HG02852 (cell line): Measurements from ENCODE around the gene MTFR1L.

Experiments used
- ATAC-seq: cut with Tn5 transposase; IDR thresholded peaks from one replicate; pipeline ENCODE4 v1.9.1; 2021; ENCODE audit warnings: mild to moderate bottlenecking, moderate library complexity; ENCODE audit not compliant: unreplicated experiment

The MTFR1L gene

DNA sequence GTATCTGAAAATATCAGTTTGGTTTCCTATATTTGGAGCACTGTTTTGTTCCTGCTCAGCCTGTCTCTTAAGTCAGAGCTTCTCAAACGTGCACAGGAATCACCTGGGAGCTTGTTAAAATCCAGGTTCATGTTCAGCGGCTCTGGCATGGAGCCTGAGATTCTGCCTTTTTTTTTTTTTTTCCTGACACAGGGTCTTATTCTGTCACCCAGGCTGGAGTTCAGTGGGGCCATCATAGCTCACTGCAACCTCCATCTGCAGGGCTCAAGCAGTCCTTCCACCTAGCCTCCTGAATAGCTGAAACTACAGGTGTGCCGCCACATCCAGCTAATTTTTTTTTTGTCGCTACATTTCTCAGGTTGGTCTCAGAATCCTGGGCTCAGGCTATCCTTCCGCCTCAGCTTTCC lies 32.0 kb upstream of the MTFR1L start:
- ATAC-seq = no peak

GRCh38 chr1:25790472-25790871 lies 29.3 kb upstream of the MTFR1L start:
- no peak for ATAC-seq

GRCh38 chr1:25792115-25792514 lies 27.6 kb upstream of the MTFR1L start:
- no peak for ATAC-seq

GRCh38 chr1:25793585-25794170 lies 26.1 kb upstream of the MTFR1L start:
- ATAC-seq = no peak

GRCh38 chr1:25794325-25794724 lies 25.4 kb upstream of the MTFR1L start:
- ATAC-seq = no peak

DNA sequence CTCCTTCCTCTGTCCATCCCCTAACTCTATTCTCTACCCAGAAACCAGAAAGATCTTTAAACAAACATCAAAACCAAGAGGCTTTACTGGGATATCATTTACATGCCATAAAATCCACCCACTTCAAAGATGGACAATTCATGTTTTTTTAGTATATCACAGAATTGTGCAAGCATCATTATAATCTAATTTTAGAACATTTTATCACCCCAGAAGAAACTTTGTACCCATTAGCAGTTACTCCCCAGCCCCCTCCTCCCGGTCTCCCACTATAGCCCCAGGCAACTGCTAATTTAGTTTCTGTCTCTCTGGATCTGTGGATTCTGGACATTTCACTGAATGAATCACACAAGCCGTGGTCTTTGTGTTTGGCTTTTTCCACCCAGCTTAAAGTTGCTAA lies 24.5 kb upstream of the MTFR1L start:
- ATAC-seq = no peak

GRCh38 chr1:25795946-25796810 lies 23.6 kb upstream of the MTFR1L start:
- no peak for ATAC-seq

- no peak for ATAC-seq
Measured at GRCh38 chr1:25796811-25797458, 22.8 kb upstream of the MTFR1L start.

DNA sequence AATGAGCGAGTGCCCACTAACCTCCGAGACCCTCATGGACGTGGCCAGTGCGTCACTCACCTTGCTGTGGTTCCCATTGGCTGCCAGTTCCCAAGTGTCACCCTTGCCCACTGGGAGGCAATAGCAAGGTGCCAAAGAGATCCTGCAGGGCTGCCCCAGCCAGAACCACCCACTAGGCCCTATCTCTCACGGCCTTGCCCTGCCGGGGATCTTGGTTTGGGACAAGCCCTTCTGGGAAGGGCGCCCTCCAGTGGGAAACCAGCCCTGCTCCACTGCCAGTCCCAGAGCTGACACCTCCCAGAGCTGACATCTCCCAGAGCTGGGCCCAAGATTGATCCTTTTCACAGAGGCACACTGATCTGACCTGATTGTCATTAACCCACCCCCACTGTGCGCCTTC lies 21.8 kb upstream of the MTFR1L start:
- ATAC-seq = no peak

DNA sequence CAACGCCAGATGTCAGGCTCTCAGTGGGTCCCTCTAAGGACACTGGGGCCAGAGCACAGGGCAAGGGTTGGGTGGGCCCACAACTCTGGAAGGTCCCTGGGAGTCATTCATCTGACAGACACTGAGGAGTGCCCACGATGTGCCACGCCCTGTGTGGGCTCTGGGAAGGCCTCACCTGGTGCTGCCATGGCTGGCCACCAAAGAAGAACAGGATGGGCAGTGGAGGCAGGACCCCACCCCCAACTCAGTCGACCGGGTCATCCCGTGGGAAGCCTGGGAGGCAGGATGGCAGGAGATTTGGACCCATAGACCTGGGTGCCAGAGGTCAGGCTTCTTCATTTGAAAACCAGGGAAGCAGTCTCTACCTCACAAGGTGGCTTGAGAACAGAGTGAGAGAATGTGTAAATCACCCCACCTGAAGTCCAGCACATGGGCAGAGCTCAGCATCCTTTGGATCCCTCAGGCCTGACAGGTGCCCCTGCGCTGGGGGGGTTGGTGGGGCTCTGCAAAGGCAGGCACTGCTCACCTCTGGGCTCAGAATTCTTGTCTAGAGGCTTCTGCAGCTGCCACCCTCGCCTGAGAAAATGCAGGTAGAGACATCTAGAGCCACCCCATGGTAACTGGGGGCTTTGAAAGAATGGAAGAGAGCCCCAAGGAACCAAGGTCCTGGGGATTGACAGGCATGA lies 20.9 kb upstream of the MTFR1L start:
- ATAC-seq = no peak

DNA sequence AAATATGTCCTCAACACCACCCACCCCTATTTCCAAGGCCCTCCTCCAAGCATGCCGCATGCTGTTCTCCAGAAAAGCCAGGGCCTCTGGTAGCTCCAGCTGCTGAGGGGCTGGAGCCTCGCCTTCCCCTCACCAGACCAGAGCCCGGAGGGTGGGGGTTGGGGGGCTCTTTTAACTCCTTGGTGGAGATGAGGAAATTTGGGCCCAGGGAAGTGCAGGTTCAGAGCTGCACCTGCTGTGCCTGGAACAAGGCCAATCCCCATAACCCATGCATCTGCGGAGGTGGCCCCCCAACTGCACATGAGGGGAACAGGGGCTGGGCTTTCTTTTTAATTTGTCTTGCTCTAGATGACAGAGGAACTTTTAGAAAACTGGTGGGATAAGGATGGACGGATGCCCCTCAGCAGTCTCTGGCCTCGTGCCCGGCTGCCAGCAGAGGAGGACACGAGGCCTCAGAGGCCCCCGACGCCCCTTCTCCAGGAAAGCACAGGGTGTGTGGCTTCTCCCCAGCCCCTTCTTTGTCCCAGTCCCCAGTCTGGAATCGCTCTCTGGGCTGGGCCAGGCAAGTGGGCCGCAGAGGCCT lies 20.3 kb upstream of the MTFR1L start:
- no peak for ATAC-seq

DNA sequence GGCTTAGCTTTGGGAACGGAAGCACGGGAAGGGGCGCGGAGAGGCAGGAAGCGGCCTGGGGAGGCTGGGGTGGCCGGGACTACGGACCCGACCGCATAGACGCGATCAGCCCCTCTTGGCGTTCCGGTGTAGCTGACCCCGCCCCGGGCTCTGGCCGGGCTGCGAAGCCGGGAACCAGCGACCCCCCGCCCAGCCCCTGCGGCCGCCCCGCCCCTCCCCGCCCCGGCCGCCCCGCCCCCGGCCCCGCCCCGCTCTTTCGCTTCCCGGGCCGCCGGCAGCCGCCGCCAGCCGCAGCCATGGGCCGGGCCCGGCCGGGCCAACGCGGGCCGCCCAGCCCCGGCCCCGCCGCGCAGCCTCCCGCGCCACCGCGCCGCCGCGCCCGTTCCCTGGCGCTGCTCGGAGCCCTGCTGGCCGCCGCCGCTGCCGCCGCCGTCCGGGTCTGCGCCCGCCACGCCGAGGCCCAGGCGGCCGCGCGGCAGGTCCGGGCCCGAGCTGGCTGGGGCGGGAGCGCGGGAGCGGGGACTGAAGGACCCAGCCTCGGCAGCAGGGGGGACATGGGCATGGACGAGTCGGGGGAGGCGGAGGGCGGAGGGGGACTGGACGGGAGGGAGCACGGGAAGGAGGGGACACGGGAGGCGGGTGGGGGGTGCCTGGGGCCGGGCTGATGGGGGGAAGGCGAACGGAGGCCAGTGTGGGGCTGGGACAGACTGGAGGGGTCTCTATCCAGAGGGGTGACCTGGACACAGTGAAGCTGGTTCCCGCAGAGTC lies 19.6 kb upstream of the MTFR1L start, which contains the start of gene SELENON:
SELENON (plus strand) TSS at position 259 of the 768 bp plus-strand sequence; CDS start at position 297, 38 bp downstream.
- no peak for ATAC-seq

- ATAC-seq = no peak
Measured at GRCh38 chr1:25800703-25801377, 18.9 kb upstream of the MTFR1L start.

- ATAC-seq = peak; percentile 61
Measured at GRCh38 chr1:25802915-25803314, 16.8 kb upstream of the MTFR1L start.

DNA sequence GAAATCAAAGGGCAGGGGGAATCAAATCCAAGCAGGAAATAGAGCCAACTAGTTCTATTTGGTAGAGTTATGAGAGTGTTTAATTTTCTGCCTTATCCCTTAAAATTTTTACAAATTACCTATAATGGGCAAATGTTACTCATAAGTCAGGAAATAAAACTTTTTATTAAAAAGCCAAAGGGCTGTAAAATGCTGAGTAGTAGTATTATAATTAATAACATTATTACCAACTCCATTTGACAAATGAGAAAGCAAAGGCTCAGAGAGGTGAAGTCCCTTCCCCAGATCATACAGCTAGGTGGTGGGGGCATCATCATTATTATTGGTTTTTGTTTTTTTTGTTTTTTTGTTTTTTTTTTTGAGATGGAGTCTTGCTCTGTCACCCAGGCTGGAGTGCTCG lies 16.4 kb upstream of the MTFR1L start:
- ATAC-seq = no peak

GRCh38 chr1:25804244-25804963 lies 15.3 kb upstream of the MTFR1L start:
- peak; percentile 42 for ATAC-seq

DNA sequence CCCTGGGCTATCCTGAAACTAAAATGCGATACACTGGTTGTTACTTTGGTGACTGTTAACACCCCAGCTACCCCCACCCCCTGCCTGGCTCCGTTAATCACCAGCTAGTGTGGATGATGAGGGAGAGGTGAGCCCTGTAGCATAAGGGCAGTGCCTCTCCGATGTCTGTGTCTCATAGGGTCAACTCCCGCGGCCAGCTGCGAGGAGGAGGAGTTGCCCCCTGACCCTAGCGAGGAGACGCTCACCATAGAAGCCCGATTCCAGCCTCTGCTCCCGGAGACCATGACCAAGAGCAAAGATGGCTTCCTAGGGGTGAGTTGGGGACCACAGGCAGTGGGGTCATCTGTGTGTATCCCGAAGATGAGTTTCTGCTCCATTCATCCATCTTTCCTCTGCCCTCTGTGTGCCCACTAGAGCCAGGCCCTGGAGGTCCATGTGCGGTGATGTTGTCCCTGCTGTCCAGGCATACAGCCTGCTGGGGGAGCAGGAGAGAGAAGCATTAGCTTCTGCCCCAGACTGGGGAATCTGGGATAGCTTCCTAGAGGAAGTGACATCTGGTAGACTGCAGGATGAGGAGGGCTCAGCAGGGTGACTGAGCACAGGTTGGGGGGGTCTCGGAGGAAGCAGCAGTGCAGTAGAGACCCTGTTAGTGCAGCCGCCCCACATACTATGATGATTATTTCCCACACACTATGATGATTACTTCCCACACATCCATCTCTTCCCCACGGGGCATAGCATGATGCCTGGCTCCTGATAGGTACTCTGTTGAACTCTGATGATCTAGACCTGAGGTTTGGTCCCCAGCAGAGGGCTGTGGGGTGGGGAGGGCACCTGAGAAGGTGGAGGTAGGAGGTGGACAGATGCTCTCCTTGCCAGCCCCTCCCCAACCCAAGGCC lies 14.5 kb upstream of the MTFR1L start:
- no peak for ATAC-seq

GRCh38 chr1:25805863-25806225 lies 13.9 kb upstream of the MTFR1L start:
- no peak for ATAC-seq
